HG02943 (cell line): ENCODE results near the gene KCNH6.

ENCODE experiments used
- ATAC-seq: cut with Tn5 transposase; IDR thresholded peaks from one replicate; pipeline ENCODE4 v1.9.1; 2021; ENCODE audit warnings: mild to moderate bottlenecking, low read depth, moderate library complexity; ENCODE audit not compliant: unreplicated experiment

The KCNH6 gene

DNA sequence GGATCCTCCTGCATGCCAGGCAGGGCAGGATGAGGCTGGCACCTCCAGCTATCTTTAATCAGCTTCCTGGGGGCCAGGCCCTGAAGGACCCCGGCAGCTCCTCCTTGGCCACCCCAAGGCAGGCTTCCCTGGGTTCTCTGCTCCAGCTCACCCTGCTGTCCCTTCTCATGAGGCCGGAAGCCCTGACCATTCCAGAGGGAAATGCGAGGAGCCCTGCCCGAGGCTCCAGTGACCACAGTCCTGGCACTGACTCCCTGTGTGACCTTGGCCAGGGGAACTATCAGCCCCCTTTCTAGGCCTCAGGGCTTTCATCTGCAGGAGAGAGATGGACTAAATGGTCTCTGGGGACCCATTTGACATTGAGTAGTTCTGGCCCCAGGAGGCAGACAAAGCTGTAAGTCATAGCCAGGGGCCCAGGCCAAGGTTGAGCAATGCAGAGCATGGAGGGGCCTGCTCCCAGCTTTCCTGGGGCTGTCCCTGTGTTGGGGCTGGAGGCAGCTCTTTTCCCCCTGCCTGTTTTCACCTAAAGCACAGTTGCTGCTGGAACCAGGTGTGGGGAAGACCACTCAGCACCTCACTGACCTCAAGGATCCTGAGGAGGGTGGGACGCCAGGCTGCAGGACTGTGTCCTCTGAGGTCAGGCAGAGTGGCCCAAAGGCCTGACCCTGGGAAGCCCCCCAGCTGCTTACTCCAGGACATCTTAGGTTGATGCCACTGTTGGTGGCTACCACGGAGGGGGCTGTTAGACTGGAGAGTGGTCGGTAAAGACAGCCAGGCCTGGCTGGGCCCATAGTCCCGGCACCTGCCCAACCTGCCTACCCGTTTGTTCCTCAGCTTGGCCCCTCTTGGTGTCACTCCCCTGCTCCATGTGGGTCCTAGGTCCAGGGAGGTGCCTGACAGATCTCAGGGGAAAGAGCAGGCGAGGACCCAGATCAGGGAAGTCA is 8.1 kb downstream of the KCNH6 start:
- ATAC-seq, result no peak

DNA sequence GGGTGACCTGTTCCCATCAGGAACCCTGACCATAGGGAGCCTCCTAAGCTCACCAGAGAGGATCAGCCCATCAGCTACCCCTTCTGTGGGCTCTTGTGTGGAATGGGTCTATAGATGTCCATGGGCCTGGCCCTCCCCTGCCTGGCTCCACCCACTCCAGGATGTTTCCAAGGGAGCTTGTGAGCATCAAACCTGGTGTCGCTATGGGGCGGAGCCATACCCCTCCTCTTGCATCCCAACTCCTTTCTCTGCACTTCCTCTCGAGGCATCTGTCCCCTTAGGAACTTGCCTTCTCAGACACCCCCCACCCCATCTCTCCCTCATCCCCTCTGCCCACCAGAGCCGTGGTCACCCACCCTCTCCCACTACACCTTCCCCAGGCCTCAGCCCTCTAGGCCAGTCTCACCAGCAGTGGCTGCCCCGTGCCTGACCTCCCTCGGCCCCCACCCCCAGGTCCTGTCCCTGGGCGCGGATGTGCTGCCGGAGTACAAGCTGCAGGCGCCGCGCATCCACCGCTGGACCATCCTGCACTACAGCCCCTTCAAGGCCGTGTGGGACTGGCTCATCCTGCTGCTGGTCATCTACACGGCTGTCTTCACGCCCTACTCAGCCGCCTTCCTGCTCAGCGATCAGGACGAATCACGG is 10.4 kb downstream of the KCNH6 start:
- no peak for ATAC-seq

DNA sequence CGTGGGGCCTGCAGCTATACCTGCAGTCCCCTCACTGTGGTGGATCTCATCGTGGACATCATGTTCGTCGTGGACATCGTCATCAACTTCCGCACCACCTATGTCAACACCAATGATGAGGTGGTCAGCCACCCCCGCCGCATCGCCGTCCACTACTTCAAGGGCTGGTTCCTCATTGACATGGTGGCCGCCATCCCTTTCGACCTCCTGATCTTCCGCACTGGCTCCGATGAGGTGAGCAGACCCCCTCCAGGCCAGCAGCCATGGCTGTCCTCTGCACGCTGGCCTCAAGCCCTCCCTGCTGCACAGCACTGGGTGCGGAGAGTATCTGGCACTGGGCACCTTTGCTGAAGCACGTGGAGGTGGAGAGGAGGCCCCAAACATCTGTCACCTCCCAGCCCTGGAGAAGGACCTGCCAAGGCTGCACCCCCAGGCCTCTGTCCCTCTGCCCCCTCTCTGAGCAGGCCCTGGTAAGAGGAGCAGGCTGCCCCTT is 11.0 kb downstream of the KCNH6 start:
- ATAC-seq, result no peak

DNA sequence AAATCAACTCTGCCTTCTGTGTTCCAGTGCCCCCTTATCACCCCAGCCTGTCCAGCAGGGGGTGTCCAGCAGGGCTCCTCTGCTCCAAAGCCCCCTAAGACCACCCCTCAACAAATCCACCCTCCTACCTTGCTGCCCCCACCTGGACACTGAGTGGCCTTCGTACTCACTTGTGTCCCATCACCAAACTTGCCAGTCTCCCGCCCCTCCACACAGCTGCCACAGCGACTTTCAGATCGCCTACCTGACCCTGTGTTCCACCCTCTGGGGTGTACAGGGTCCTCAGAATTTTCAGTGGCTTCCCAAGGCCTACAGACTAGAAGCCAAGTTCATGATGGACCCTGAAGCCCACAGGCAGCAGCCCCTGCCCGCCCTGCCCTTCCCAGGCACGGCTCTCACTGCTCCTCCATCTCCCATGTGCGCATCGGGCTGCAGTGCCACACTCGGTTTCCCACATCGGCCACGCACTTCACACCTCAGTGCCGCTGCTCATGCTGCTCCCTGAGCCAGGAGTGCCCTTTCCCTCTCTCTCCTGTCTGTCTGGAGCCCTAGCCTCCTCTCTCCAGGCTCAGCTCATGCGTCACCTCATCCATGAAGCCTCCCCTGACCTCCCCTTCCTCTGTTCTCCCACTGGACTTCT is 11.8 kb downstream of the KCNH6 start:
- no peak for ATAC-seq

DNA sequence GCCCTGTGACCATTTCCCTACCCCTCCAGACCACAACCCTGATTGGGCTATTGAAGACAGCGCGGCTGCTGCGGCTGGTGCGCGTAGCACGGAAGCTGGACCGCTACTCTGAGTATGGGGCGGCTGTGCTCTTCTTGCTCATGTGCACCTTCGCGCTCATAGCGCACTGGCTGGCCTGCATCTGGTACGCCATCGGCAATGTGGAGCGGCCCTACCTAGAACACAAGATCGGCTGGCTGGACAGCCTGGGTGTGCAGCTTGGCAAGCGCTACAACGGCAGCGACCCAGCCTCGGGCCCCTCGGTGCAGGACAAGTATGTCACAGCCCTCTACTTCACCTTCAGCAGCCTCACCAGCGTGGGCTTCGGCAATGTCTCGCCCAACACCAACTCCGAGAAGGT is 12.5 kb downstream of the KCNH6 start:
- ATAC-seq, result no peak

DNA sequence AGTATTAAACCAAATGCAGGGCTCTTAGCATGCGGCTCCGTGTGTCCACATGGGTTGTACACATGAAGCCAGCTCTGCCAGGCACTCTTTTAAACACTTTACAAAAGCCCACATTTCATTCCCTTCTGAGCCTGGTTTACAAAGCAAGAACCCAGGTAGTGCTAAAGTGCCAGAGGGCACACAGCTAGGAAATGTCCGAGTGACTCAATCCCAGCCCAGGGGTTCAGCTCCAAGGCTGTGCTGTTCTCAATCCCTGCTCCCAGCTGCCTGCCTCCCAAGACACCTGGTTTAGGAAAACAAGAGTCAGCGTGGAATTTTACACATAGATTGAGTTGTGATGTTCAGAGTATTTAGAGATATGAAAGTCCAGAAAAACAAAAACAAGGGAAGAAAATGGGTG is 13.8 kb downstream of the KCNH6 start:
- no peak for ATAC-seq

DNA sequence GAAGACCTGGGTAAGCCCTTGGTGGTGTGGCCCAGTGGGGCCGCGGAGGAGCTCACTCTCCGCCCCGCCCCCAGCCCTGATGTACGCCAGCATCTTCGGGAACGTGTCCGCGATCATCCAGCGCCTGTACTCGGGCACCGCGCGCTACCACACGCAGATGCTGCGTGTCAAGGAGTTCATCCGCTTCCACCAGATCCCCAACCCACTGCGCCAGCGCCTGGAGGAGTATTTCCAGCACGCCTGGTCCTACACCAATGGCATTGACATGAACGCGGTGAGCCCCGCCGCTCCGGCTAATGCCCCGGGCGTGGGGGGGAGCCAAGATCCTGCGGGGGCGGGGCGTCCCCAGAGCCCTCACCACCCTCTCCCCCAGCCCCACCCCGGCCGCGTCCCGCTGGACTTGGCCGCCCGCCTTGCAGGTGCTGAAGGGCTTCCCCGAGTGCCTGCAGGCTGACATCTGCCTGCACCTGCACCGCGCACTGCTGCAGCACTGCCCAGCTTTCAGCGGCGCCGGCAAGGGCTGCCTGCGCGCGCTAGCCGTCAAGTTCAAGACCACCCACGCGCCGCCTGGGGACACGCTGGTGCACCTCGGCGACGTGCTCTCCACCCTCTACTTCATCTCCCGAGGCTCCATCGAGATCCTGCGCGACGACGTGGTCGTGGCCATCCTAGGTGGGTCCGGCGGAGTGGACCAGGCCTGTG is 15.0 kb downstream of the KCNH6 start:
- no peak for ATAC-seq

DNA sequence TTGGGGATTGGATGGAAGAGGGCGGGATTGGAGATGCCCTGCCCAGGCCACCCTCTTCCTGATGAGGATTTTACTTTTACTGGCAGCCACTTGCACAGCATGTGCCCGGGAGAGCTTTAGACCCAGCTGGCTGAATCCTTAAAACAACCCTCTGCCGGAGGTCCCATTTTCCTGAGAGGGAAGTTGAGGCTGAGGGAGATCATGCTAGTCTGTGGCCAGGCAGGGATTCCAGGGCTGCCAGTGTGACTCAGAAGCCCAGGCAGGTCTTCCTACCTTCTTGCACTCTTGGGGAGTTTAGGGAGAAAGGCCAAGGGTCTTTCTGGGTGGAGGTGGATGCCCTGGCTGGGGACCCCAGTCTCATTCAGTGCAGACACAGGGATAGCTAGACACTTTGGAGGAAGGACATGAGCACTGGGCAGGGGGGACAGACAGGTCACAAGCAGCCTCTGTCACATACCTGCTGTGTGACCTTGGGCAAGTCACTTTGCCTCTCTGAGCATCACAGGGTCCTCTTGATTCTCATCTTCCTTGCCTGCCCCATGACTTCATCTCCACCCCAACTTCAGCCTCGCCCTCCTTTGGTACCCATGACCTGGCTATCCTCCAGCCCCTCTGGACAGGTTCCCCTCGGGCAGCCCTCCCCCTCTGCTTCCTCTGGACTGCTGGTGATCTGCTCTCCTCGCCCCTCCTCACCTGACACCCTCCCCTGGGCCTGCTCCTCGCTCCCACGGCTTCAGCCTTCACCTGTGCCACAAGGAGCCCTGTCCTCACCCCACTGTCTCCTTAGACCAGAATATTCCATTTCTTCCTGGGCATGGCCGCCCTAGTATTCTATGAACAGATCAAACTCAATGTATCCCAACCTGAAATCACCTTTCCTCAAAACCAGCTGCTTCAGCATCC is 15.8 kb downstream of the KCNH6 start:
- ATAC-seq, result no peak

DNA sequence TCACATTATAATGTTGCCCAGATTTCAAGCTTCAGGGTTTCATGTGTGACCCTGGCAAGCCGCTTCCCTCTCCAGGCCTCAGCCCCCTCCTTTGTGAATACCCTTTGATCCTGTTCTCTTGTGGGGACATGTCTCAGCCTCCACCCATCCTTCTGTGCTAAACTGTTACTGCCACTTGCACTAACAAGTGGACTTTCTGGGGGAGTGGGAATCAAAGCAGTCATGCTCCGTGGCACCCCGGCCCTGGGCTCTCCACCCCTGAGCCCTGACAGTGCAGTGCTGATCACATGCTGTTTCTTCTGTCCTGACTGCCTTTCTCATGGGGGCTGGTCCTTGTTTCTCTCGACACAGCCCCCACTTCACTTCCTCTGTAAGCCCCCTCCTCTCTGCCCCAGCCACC is 17.4 kb downstream of the KCNH6 start:
- no peak for ATAC-seq

DNA sequence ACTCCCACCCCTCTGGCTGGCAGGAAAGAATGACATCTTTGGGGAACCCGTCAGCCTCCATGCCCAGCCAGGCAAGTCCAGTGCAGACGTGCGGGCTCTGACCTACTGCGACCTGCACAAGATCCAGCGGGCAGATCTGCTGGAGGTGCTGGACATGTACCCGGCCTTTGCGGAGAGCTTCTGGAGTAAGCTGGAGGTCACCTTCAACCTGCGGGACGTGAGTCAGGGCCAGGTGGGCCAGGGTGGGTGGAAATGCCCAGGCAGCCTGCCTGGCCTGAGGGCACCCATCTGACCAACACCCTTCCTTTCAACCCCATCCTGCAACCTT is 19.0 kb downstream of the KCNH6 start:
- no peak for ATAC-seq

DNA sequence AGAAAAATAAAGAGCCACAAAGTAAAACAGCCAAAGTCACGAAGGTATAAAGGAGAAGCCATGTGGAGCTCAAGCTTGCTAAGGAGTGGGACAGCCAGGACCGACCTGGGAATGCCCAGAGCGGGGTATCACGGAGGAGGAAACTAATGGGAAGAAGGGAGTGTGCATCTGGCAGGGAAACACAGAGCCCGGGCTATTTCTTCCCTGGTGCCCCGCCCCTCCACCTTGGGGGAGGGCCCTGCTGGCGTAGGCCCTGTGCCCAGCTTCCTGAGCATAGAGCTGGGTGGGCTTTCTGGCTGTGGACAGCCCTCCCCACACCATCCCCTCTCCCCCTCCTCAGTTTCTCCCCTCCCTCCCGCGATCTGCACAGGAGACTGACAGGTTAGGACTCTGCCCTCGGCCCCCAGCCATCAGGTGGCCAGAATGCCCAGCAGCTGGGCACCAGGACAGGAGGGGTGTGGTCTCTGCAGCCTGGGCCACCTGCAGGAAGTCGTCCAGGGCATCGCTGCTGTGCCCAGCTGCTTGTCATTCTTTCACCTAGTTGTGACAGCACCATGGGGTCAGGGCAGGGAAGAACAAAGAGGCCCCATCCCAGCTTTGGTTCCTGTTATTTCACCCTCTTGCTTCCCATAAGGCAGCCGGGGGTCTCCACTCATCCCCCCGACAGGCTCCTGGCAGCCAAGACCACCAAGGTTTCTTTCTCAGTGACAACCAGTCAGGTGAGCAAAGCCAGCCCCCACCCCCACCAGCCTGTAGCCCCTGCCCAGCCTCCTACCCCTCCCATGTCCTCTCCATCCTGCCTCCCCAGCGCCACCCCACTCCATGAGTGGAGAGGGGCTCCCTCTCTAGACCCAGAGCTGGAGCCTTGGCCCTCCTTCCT is 20.0 kb downstream of the KCNH6 start:
- no peak for ATAC-seq

DNA sequence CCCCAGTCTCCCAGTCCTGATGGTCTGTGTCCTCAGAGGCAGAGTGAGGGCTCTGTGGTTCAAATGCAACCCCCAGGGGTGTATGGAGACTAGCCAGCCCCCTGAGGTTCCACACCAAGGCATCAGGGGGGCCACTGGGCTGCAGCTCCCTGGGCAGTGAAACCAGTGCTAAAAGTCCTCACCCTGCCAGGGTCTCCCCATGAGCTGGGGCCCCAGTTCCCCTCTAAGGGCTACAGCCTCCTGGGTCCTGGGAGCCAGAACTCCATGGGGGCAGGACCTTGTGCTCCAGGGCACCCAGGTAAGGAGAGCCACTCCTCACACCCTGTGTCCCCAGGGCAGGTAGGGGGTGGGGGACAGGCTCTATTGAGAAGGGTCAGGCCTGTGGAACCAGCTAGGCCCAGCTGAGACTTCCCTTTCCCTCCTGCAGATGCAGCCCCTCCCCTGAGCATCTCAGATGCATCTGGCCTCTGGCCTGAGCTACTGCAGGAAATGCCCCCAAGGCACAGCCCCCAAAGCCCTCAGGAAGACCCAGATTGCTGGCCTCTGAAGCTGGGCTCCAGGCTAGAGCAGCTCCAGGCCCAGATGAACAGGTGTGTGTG is 20.8 kb downstream of the KCNH6 start:
- ATAC-seq, result no peak

DNA sequence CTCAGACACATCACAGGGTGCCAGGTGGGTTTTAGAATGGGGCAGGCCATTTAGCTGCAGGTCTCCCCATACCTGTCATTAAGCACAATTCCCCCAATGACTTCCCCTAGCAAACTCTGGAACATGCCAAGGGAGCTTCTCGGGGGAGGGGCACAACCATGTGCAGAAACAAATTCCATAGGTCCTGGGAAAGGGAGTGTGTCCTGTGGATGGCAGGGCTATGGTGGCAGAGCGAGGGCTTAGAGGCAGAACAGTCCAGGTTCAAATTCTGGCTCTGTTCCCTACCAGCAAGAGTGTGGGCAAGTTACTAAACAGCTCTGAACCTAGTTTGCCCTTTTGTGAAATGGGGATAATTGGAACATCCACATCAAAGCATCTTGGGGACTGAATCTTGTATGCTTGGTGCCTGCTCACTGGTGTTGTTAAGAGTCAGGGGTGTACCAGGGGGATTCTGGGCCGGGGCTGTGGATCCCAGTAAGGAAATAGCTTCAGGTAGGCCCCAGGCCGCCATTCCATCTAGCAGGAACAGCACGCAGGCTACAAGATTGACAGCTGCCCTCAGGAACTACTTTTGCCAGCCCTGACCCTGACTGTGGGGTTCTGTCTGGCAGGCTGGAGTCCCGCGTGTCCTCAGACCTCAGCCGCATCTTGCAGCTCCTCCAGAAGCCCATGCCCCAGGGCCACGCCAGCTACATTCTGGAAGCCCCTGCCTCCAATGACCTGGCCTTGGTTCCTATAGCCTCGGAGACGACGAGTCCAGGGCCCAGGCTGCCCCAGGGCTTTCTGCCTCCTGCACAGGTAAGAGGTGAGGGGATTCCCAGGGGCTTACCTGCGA is 21.5 kb downstream of the KCNH6 start:
- ATAC-seq, result no peak

DNA sequence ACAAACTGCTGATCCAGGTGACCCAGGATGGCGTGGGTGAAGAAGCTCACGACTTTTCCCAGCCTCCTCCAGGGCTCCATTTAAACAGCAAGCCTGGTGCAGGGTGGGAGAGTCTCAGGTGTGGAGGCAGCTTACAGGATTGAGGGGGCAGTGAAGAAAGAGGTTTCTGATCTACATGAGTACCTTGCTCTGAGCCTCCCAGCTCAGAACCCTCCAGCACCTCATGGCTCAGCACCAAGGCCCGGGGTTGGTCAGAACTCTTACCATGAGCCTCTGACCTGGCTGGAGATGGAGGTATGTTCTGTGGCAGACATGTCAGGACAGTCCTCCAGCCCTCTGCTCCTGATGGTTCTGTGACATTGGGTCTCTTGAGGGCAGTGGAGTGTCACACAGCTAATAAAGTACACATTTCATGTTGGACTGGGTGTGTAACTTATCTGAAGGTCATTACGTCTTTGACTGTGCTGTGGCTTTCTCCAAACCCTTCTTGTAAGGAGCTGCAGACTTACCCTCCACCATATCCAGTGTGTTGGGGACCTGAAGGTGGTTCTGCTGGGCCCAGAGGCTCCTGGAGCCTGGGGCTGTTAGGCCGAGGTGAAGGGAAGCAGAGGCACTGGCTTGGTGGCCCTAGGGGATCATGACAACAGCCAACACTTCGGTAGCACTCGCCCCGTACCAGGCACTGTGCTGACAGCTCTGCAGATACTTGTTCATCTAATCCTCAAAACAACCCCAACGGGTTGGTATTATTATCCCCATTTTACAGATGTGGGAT is 23.3 kb downstream of the KCNH6 start:
- no peak for ATAC-seq

DNA sequence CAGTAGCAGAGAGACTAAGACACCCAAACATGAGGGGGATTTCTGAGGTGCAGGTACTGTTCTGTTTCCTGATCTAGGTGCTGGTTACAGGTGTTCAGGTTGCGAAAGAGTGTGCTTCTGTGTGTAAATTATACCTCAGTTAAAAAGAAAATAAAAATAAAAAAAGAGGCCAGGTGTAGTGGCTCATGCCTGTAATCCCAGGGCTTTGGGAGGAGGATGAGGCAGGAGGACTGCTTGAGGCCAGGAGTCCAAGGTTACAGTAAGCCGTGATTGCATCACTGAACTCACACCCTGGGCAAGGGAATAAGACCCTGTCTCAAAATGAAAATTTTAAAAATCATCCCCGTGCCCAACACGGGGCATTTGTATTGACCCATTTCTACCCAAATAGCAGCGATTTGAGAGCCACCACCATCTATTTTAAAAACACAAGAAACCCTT is 23.9 kb downstream of the KCNH6 start:
- no peak for ATAC-seq

DNA sequence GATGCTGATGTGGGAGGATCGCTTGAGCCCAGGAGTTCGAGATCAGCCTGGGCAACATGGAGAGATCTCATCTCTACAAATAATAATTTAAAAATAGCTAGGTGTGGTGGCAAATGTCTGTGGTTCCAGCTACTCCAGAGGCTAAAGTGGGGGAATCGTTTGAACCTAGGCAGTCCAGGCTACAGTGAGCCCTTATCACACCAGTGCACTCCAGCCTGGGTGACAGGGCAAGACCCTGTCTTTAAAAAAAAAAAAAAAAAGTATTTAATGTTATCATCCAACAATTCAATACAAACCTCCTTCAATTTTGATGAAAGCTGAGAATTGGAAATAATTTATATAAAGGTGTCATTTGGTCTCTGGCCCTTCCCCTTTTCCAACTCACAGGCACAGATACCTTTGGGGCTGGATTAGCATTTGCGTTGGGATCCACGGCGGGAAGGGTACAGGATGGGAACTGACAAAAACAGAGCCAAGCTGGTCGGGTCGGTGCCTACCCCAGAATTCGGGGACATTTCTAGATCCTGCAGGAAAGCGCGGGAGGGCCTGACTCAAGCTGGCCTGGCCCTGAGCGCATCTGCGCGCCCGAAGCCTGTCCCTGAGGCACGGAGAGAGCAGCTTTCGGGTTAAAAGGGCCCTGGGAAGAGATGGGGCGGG is 26.3 kb downstream of the KCNH6 start:
- peak; percentile 17 for ATAC-seq
